ENCODE results near the gene ASB15. TPM values are rescaled to one million over a fixed set of nuclear protein-coding genes. Genes with fewer than 3 reads are reported as not detected.
A peak's percentile ranks its signal among the peaks of the same experiment; 100 is the strongest.
"Not testable (repeated sequence)": the region's sequence is repeated elsewhere in the genome, so short reads cannot be mapped to it uniquely, and the experiment has no call there.

The ASB15 gene
- polyA plus RNA-seq (ENCODE audit: insufficient read length in 4 of 4): 1 to 10 TPM in 3 of 4 donors, under 1 TPM in 1; 0.86 to 2.5 (median 1.6) TPM

DNA sequence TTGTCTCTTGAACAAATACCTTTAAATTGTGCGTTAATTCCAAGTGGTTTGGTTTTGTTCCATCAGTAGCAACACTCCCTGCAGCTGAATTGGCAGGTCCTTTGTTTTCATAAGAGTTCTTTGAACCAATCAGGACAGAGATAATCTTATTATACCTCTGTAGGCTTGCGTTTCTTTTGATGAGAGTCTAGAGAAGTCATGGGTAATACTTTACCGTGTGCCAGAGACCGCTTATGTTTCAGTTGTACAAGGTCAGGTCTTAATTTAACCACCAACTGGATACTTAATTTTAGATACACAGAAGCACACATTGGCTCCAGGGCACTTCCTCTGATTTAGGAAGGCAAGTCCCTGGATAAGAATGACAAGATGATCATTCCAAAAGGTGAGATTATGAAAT, at the start of gene ASB15:
ASB15 (plus strand) TSS at position 292 of the 400 bp plus-strand sequence. CDS start 12,682 bp downstream, outside the sequence.
- no peak for DNase-seq (ENCODE audit: low read depth in 4 of 4, low spot score in 2 of 4)

DNA sequence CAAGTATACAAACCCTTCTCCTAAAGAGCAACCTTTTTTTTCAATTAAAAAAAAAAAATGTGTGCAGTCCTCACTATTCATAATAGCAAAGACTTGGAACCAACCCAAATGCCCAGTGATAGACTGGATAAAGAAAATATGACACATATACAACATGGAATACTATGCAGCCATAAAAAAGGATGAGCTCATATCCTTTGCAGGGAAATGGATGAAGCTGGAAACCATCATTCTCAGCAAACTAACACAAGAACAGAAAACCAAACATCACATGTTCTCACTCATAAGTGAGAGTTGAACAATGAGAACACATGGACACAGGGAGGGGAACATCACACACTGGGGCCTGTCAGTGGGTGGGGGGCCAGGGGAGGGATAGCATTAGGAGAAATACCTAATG, 49.5 kb upstream of the ASB15 start:
- DNase-seq (ENCODE audit: low read depth in 4 of 4, low spot score in 2 of 4): not testable (repeated sequence)

DNA sequence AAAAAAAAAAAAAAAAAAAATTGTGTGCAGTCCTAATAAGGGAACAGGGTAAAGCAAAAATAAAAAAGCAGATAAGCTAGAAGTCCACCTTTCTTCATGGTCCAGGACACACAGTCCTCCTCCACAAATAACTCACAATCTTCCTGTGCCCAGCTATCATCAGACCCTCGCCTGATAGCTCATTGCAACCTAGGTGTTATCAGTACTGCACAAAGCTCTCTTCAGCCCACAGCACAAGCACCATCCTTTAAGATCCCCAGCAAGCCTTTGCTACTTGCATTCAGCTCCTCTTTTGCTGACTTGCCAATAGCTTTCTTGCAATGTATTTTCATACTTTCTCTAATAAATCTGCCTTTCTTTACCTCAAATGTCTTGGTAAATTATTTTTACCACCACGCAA, 49.0 kb upstream of the ASB15 start:
- DNase-seq (ENCODE audit: low read depth in 4 of 4, low spot score in 2 of 4): no peak

DNA sequence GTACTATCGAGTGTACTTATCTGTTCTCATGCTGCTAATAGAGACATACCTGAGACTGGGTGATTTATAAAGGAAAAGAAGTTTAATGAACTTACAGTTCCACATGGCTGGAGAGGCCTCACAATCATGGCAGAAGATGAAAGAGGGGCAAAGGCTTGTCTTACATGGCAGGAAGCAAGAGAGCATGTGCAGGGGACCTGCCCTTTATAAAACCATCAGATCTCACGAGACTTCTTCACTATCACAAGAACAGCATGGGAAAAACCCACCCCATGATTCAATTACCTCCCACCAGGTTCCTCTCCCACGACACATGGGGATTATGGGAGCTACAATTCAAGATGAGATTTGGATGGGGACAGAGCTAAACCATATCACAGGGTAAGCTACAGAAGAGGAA, 48.5 kb upstream of the ASB15 start:
- no peak for DNase-seq (ENCODE audit: low read depth in 4 of 4, low spot score in 2 of 4)

- no peak for DNase-seq (ENCODE audit: low read depth in 4 of 4, low spot score in 2 of 4)
These were observed 46.1 kb upstream of the ASB15 start for GRCh38 chr7:123555484-123555883.

DNA sequence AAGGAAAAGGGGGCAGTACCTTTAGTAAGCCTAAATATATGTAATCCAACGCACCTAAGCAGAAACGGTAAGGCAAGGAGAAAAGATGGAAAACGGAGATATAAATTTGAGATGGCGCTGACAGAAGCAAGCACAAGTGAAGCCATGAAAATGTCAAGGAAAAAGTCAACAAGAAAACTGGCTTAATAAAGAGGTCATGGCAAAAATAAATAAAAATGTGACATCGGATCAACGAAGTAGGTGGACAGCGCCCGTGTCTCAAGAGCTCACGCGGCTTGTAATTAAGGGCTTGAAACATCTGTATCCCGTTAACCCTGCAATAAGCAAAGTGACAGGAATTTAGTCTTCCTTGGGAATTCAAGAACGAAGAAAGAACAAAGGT, 44.6 kb upstream of the ASB15 start:
- DNase-seq (ENCODE audit: low read depth in 4 of 4, low spot score in 2 of 4): peak in 1 of 4 donors; percentile 55

GRCh38 chr7:123557398-123558288, 44.0 kb upstream of the ASB15 start, which contains the start of gene NDUFA5:
Gene NDUFA5 (minus strand): TSS chr7:123557818. CDS start chr7:123557795, 23 bp downstream.
- peak; percentile 95 to 99 (median 98) for DNase-seq (ENCODE audit: low read depth in 4 of 4, low spot score in 2 of 4)

DNA sequence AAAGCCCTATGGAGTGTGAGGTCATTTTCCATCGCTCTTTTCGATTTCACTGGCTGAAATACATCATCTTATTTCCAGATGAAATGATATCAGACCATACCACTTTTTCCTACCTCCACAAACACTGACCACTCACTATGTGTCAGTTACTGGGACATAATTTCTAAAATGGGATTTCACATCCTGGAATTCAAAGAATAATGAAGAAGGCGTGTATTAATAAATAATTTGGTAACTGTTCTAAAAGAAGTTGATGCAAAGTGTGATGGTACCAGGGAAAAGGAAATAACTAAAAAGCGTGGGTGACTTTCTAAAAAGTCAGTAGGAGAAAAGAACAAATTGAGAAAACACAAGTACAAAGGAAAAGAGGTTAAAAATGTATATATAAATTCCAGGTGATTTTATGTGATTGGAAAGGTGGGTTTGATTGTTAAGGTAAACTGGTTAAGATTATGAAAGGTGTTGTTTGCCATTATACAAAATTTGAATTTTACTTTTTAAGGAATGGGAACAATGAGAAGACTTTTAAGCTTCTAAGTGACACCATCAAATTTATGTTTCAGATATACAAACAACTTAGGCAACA, 43.2 kb upstream of the ASB15 start:
- DNase-seq (ENCODE audit: low read depth in 4 of 4, low spot score in 2 of 4): no peak

DNA sequence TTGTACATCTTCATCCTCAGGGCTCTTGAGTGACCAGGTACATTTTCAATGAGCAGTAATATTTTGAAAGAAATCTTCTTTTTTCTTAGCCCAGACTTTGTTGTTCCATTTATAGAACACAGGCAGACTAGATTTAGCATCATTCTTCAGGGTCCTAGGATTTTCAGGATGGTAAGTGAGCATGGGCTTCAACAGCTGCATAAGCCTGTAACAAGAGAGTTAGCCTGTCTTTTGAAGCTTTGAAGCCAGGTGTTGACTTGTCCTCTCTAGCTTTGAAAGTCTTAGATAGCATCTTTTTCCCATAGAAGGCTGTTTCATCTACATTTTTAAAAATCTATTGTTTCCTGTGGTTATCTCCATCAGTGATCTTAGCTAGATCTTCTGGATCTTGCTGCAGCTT, 39.5 kb upstream of the ASB15 start:
- no peak for DNase-seq (ENCODE audit: low read depth in 4 of 4, low spot score in 2 of 4)

DNA sequence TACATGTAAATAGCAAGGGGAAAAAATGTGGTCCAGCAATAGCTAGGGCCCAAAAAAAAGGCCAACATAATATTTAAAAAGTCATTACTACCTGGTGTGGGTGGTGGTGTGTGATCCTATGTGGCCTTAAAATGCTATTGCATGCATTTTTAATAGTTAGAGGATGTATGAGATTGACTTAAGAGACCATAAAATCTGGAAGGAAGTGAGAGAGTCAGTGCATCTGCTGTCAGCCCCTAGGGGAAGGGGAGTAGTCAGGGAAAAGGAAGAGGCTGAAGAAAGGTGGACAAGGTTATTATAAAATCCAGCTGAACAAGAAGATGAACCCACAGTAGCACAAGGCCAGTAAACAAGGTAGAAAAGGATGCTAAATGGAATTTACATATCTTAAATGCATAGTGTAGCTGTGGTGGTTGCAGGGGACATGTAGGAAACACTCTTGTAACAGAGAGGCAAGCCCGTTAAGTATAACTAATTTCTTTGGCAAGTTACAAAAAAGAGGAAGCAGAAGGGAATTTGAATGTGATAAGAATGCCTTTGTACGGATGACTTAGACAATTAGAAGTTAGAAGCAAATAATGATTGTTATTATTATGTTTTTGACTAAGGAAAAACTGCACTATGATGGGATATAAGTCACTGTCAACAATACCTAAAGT, 32.1 kb upstream of the ASB15 start:
- DNase-seq (ENCODE audit: low read depth in 4 of 4, low spot score in 2 of 4): no peak

- DNase-seq (ENCODE audit: low read depth in 4 of 4, low spot score in 2 of 4): no peak
These were observed 31.0 kb upstream of the ASB15 start for GRCh38 chr7:123570390-123571182.

GRCh38 chr7:123571187-123571586, 30.4 kb upstream of the ASB15 start:
- DNase-seq (ENCODE audit: low read depth in 4 of 4, low spot score in 2 of 4): no peak

GRCh38 chr7:123571684-123572083, 29.9 kb upstream of the ASB15 start:
- DNase-seq (ENCODE audit: low read depth in 4 of 4, low spot score in 2 of 4): no peak

GRCh38 chr7:123573341-123573740, 28.3 kb upstream of the ASB15 start:
- no peak for DNase-seq (ENCODE audit: low read depth in 4 of 4, low spot score in 2 of 4)

- DNase-seq (ENCODE audit: low read depth in 4 of 4, low spot score in 2 of 4): no peak
These were observed 27.6 kb upstream of the ASB15 start for GRCh38 chr7:123573896-123574467.

GRCh38 chr7:123579416-123579815, 22.2 kb upstream of the ASB15 start:
- DNase-seq (ENCODE audit: low read depth in 4 of 4, low spot score in 2 of 4): no peak

DNA sequence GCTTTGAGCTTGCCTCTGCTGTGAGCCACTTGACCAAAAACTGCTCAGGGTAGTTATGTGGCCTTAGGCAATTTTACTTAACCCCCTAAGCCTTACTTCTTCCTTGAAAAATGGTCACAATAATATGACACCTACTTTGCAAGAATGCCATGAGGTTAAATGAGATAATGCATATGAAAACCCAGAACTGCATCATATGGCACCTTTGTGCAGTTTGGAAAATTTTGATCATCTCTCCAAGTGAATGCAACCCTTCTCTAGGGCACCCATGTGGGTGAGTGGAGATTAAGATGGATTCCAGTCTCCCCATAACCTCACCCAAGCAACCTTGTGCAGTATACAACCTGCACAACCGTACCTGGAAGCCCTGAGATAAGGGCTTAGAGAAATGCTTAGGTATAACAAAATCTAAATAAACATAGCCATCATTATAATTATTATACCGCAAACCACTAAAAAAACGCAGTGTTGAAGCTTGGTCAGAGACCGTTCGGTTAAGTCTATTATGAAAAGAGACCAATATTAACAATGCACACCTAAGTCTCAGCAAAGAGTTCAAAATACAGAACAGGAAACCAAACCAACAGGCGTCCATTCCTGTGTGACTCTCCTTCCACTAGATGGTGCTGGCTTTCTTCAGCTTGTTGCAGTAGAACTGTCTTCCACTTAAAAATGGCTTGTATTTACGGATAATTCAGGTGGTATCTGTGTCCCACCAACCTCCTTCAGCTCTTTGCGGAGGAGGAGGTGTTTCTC, 21.0 kb upstream of the ASB15 start:
- peak in 1 of 4 donors; percentile 13 for DNase-seq (ENCODE audit: low read depth in 4 of 4, low spot score in 2 of 4)

DNA sequence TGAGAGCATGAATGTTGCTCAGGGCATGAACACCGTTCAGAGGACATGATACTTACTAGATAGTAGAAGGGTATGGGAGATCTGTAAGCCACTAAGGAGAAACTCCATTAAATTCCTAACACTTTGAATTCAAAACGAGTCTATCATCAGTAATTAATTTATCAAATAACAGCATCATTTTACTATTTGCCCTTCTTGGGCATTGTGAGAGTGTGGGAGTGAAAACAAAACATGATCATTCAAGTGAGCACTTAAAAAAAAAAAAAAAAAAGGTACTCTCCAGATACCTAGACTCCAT, 20.5 kb upstream of the ASB15 start:
- DNase-seq (ENCODE audit: low read depth in 4 of 4, low spot score in 2 of 4): no peak

GRCh38 chr7:123583821-123584220, 17.8 kb upstream of the ASB15 start:
- DNase-seq (ENCODE audit: low read depth in 4 of 4, low spot score in 2 of 4): no peak

- no peak for DNase-seq (ENCODE audit: low read depth in 4 of 4, low spot score in 2 of 4)
These were observed 13.2 kb upstream of the ASB15 start for GRCh38 chr7:123588376-123588775.
